A549 (cell line): ENCODE data around the gene SLC35D2.
"Not testable (repeated sequence)": the region's sequence is repeated elsewhere in the genome, so short reads cannot be mapped to it uniquely, and the experiment has no call there.

Source experiments
- CHD2 ChIP-seq: fragments of 150-350 bp; IDR thresholded peaks from 2 replicates; pipeline ENCODE4 v1.6.1; 2014; ENCODE audit warnings: low read length; ENCODE audit not compliant: partially characterized antibody
- EHF ChIP-seq: fragments of 250-450 bp; sonication (Bioruptor Pico); IDR thresholded peaks from 2 replicates; pipeline ENCODE4 v1.5.0; 2020; ENCODE audit warnings: mild to moderate bottlenecking
- POLR2A ChIP-seq: IDR thresholded peaks from 2 replicates; pipeline ENCODE4 v1.6.1; 2012; ENCODE audit warnings: mild to moderate bottlenecking, low read length
- RAD21 ChIP-seq, 2 experiments: fragments of >200 bp in 1 of 2; sonication (Bioruptor Twin) in 1 of 2; formaldehyde crosslinking in 1 of 2; IDR thresholded peaks in 1 of 2; conservative IDR thresholded peaks in 1 of 2; 2 replicates in 1 of 2; 3 replicates in 1 of 2; pipeline ENCODE4 v1.6.1; 2012 to 2018; ENCODE audit warnings: inconsistent platforms in 1 of 2
- SREBF2 ChIP-seq: fragments of 450-650 bp; IDR thresholded peaks from 2 replicates; pipeline ENCODE4 v1.6.1; 2014; ENCODE audit warnings: mild to moderate bottlenecking, moderate library complexity
- TF ChIP-seq, protein P1 (sequence below): fragments of 250-450 bp; sonication (Bioruptor Pico); IDR thresholded peaks from 2 replicates; pipeline ENCODE4 v1.5.0; 2021; ENCODE audit warnings: mild to moderate bottlenecking, moderate library complexity, borderline replicate concordance
- TF ChIP-seq, protein P2 (sequence below): fragments of >200 bp; sonication (Bioruptor Twin); formaldehyde crosslinking; IDR thresholded peaks from 3 replicates; pipeline ENCODE4 v1.5.1; 2016
- TF ChIP-seq, protein P3 (sequence below): IDR thresholded peaks from 2 replicates; pipeline ENCODE4 v1.6.1; 2012

DNA sequence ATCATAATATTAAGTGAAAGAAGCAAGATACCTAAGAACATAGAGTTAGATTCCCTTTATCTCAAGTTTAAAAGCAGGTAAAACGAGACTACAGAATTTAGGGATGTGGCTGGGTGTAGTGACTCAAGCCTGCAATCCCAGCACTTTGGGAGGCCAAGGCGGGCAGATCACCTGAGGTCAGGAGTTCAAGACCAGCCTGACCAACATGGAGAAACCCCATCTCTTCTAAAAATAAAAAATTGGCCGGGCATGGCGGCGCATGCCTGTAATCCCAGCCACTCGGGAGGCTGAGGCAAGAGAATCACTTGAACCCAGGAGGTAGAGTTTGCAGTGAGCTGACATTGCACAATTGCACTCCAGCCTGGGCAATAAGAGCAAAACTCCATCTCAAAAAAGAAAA, 21.4 kb downstream of the SLC35D2 start:
- TF ChIP-seq SREBF2; POLR2A; EHF (CRISPR knock-in tag); RAD21 (conservative IDR thresholded peaks at IDR 0.05 in 1 of 2, IDR thresholded peaks at IDR 0.05 in 1 of 2); CHD2: not testable (repeated sequence)
- TF ChIP-seq, protein P1, sequence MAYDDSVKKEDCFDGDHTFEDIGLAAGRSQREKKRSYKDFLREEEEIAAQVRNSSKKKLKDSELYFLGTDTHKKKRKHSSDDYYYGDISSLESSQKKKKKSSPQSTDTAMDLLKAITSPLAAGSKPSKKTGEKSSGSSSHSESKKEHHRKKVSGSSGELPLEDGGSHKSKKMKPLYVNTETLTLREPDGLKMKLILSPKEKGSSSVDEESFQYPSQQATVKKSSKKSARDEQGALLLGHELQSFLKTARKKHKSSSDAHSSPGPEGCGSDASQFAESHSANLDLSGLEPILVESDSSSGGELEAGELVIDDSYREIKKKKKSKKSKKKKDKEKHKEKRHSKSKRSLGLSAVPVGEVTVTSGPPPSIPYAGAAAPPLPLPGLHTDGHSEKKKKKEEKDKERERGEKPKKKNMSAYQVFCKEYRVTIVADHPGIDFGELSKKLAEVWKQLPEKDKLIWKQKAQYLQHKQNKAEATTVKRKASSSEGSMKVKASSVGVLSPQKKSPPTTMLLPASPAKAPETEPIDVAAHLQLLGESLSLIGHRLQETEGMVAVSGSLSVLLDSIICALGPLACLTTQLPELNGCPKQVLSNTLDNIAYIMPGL (CRISPR knock-in tag) = not testable (repeated sequence)
- TF ChIP-seq, protein P2, sequence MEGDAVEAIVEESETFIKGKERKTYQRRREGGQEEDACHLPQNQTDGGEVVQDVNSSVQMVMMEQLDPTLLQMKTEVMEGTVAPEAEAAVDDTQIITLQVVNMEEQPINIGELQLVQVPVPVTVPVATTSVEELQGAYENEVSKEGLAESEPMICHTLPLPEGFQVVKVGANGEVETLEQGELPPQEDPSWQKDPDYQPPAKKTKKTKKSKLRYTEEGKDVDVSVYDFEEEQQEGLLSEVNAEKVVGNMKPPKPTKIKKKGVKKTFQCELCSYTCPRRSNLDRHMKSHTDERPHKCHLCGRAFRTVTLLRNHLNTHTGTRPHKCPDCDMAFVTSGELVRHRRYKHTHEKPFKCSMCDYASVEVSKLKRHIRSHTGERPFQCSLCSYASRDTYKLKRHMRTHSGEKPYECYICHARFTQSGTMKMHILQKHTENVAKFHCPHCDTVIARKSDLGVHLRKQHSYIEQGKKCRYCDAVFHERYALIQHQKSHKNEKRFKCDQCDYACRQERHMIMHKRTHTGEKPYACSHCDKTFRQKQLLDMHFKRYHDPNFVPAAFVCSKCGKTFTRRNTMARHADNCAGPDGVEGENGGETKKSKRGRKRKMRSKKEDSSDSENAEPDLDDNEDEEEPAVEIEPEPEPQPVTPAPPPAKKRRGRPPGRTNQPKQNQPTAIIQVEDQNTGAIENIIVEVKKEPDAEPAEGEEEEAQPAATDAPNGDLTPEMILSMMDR = not testable (repeated sequence)
- TF ChIP-seq, protein P3, sequence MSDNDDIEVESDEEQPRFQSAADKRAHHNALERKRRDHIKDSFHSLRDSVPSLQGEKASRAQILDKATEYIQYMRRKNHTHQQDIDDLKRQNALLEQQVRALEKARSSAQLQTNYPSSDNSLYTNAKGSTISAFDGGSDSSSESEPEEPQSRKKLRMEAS = not testable (repeated sequence)
